NCI-H1105 (cell line): Measurements from ENCODE around the gene ZNF548.
"Not testable (repeated sequence)": the region's sequence is repeated elsewhere in the genome, so short reads cannot be mapped to it uniquely, and the experiment has no call there.

Source experiments
- DNase-seq: peaks from one replicate; lab custom pipeline; 2025; lab: John Stamatoyannopoulos, UW

ZNF548 gene

DNA sequence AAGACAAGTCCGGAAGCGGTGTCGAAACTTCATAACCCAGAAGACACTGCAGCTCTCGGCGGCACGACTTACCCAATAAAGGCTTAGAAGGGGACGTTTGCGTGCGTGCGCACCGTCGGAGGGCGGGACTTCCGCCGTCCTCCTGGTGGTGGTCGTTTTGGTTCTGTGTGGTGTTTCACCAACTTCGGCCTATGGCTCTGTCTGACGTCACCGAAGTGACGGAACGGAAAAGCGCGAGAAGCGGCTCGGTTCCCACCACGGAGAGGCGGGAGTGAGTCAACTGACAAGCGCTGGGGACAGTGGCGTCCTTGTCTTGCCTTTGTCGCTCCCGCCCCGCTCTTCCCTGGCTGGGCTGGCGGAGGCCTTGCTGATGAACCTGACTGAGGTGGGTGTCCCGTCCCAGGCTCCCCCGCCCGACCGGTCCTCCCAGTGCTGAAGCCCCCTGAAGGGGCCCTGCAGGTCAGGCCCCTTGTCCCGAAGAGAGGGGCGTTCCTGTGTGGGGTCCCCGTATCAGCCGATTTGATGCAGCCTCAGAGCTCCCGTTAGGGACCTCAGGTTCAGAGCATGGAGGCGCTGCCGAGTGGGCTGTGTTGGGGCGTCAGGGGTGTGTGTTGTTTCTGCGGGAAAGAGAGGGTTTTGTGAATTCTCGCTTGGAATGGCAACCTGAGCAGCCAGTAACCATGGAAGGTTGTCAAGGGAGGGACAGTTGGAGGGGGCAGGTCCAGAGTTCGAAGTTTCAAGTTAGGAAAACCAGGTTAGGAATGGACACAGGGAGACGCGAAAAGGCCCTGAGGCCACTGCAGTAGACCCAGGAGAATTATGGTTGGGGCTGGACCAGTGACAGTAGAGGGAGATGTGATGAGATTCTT, at the start of gene ZNF548:
TSS of gene ZNF548 (plus strand) at position 125 of the 869 bp plus-strand sequence. CDS start at position 371, 246 bp downstream.
- peak; percentile 100 for DNase-seq

DNA sequence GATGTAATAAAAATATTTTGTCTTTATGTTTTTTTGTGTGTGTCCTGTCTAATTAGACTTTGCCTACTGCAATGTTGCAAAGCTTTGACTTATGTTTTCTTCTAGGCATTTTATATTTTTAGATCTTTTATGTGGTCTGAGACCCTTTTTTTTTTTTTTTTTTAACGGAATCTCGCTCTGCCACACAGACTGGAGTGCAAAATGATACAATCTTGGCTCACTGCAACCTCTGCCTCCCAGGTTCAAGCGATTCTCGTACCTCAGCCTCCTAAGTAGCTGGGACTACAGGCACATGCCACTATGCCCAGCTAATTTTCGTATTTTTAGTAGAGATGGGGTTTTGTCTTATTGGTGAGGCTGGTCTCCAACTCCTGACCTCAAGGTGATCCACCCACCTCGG, 47.1 kb upstream of the ZNF548 start:
- no peak for DNase-seq

DNA sequence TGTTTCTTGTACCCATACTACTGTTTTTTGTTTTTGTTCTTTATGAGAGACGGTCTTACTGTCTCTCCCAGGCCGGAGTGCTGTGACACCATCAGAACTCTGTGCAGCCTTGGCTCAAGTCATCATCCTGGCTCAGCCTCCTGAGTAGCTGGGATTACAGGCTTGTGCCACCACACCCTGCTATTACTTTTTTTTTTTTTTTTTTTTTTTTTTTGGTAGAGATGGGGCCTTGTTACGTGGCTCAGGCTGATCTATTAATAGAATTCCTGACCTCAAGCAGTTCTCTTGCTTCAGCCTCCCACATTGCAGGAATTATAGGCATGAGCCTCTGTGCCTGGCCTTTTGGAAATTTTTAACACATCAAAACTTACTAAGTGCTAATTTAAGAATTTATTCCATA, 41.5 kb upstream of the ZNF548 start:
- DNase-seq, result no peak

DNA sequence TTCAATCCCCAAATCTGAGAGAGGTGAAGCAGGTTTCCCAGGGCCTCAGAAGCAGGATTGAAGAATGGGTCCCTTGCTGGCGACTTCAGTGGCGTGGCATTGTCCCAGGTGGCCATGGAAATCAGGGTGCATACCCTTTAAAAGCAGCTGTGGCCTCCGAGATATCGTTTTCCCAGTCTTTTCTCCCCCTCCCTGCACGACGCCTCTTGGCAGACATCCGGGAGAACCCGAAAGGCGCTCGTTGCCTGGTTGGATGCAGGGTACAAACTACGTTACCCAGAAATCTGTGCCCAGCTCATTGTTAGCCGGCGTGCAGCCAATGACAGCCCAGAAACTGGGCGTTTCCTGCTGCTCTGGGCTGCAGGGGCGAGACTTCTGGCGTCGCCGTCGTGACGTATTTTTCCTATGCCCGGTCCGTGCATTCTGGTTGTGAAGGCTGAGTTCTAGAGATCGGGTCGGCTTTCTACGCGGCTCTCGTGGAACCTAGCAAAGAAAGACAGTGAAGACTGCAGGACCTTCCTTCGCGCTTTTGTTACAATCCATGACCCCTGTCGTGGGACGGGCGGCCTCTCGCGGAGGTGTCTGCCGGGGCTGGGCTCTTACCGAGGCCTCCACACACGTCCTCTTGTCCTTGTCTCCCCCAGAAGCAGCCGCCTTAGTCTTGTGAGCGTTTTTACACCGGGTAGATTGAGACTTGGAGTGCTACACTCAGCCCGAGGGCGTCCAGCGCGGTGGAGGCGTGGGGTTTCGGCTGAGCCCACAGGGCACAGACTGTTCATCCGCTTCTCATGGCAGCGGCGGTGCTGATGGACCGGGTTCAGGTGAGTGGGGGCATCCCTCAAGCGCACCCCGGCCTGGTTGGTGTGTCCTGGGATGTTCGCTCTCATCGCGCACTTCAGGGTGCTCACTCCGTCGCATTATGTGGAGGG, 38.5 kb upstream of the ZNF548 start, which contains the start of gene ZNF304:
TSS of gene ZNF304 (plus strand) at position 395 of the 929 bp plus-strand sequence. CDS start at position 789, 394 bp downstream.
- DNase-seq, result peak; percentile 96

DNA sequence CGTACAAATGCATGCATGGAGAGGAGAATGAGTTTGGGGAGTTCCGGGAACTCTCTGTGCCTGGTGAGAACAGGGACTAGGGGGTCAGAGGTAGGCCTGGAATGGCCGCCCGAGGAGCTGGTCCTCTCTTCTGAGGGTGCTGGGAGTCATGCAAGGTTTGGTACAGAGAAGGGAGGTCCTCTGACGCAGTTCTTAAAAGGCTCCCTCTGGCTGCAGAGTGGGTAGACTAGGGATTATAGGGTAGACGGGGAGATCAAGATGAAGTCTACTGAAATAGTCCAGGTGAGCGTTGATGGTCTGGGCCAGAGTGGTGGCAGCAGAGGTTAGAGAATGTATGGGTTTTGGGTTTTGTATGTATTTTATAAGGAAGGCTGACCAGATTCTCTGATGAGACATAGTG, 37.8 kb upstream of the ZNF548 start:
- no peak for DNase-seq

DNA sequence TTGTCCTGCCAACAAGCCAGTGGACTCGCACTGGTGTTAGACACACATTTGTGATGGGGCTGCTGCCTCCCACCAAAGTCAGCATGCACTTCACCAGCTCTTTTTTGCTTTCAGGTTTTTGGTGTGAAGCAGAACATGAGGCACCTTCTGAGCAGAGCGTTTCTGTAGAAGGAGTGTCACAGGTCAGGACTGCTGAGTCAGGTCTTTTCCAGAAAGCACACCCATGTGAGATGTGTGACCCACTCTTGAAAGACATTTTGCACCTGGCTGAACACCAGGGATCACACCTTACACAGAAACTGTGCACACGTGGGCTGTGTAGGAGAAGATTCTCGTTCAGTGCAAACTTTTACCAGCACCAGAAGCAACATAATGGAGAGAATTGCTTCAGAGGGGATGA, 33.7 kb upstream of the ZNF548 start:
- DNase-seq, result no peak

DNA sequence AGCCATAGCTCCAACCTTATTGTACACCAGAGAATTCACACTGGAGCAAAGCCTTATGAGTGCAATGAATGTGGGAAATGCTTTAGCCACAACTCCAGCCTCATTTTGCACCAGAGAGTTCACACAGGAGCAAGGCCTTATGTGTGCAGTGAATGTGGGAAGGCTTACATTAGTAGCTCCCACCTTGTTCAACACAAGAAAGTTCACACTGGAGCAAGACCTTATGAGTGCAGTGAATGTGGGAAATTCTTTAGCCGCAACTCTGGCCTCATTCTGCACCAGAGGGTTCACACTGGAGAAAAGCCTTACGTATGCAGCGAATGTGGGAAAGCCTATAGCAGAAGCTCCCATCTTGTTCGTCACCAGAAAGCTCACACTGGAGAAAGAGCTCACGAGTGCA, 32.2 kb upstream of the ZNF548 start:
- DNase-seq, result no peak

DNA sequence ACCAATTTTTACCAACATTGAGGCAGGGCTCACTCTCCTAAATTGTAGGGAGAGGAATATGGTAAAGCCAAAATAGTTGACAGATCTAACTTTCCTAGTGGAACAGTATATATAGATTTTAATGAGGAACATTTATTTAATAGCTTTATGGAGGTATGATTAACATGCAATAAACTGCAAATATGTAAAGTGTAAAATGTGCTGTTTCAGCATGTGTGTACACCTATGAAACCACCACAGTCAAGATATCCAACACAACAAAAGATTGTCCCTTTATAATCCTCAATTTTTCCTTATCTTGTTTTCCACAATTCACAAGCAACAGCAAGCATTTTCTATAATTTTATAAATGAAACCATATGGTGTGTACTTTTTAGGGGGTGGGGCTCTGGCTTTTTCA, 30.4 kb upstream of the ZNF548 start:
- DNase-seq, result no peak

DNA sequence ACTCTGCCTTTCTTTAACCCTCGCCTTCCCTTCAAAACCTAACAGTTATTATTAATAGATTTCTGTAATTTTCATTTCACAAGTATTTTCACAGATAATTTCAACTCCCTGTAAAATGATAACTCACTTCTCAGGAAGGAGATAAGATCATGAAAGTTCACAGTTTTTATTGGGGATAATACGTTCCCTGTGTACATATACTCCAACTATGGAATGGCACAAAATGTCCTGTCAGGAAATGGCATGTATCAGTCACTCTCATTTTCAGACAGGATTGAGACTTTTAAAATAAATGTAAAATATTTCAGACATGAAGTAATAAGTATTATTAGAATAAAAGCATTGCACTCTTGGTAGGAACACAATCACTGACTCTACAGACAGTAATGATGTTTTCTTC, 27.2 kb upstream of the ZNF548 start:
- no peak for DNase-seq

DNA sequence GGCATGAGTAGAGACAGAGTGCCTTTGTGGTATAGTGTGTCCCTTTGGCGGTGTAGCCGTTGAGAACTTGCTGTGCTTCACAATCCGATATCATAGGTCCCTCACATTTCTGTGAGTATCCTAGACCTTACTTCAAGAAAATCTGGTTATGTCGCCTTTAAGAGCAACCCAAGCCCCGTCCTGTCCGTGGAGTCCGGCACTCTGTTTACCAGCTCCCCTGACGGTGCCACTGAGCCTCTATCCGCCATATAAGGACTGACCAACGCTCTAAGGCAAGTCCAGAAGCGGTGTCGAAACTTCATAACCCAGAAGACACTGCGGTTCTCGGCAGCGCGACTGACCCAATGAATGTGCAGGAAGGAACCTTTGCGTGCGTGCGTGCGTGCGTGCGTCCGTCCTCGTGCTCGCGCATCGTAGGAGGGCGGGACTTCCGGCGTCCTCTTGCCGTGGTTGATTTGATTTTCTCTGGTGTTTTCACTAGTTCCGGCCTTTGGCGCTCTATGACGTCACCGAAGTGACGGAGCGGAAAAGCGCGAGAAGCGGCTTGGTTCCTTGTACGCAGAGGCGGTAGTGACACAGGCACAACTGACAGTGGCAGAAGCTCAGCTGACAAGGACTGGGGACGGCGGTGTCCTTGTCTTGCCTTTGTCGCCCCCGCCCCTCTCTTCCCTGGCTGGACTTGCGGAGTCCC, 26.5 kb upstream of the ZNF548 start, which contains the start of the genes TRAPPC2B and ZNF547:
TSS of gene TRAPPC2B (plus strand) at position 555 of the 691 bp plus-strand sequence. CDS start 1,283 bp downstream, outside the sequence.
TSS of gene ZNF547 (plus strand) at position 555 of the 691 bp plus-strand sequence. CDS start 5,005 bp downstream, outside the sequence.
- peak; percentile 99 for DNase-seq

DNA sequence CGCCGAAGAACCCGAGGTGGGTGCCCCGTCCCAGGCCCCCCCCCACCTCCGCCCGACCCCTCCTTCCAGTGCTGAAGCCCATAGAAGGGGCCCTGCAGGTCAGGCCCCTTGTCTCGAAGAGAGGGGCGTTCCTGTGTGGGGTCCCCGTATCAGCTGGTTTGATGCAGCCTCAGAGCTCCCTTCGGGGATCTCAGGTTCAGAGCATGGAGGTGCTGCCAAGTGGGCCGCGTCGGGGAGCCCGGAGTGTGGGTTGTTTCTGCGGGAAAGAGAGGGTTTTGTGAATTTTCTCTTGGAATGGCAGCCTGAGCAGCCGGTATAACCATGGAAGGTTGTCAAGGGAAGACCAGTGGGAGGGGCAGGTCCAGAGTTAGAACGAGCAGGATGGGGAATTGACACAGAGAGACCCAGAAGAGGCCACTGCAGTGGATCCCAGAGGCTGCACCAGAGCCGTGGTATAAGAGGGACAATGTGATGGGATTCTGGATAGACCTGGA, 25.9 kb upstream of the ZNF548 start:
- DNase-seq, result no peak

DNA sequence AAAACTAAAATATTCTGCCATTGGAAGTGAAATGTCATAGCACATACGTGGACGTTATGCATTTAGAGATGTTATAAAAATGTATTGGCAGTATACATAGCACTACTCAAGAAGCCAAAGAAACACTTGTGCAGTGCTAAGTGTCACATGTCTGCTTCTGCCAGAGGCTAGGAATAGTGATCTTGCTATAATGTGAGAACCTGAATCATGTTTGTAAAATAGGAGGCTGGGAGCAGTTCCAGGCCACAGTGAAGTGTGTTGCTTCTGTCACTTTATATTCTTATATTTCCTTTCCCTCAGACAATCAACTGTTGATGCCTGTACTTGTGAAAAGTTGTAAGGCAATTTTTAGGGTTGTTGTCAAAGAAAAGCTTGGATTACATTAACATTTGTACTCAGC, 22.9 kb upstream of the ZNF548 start:
- no peak for DNase-seq

DNA sequence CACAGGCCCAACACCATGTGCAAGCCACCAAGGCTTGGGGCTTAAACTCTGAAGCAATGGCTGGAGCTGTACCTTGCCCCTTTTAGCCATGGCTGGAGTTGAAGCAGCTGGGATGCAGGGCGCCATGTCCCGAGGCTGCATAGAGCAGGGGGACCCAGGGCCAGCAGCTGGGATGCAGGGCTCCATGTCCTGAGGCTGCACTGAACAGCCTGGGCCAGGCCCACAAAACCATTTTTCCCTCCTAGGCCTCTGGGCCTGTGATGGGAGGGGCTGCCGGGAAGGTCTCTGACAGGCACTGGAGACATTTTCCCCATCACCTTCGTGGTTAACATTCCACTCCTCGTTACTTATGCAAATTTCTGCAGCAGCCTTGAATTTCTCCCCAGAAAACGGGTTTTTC, 15.5 kb upstream of the ZNF548 start:
- no peak for DNase-seq

DNA sequence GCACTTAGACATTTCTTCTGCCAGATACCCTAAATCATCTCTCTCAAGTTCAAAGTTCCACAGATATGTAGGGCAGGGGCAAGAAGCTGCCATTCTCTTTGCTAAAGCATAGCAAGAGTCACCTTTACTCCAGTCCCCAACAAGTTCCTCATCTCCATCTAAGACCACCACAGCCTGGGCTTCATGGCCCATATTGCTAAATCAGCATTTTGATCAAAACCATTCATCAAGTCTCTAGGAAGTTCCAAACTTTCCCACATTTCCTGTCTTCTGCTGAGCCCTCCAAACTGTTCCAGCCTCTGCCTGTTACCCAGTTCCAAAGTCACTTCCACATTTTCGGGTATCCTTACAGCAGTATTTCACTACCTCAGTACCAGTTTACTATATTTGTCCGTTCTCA, 15.0 kb upstream of the ZNF548 start:
- not testable (repeated sequence) for DNase-seq

DNA sequence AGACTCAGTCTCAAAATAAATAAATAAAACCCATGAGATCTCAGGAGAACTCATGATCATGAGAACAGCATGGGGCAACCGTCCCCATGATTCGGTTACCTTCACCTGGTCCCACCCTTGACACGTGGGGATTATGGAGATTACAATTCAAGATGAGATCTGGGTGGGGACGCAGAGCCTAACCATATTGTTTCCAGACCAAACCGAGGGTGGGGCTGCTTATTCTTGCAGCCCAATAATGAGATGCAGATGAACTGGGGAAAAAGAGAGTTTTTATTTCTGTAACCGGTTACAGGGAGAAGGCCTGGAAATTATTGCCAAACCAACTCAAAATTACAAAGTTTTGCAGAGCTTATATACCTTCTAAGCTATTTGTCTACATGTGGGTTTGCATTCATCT, 13.5 kb upstream of the ZNF548 start:
- DNase-seq, result no peak

DNA sequence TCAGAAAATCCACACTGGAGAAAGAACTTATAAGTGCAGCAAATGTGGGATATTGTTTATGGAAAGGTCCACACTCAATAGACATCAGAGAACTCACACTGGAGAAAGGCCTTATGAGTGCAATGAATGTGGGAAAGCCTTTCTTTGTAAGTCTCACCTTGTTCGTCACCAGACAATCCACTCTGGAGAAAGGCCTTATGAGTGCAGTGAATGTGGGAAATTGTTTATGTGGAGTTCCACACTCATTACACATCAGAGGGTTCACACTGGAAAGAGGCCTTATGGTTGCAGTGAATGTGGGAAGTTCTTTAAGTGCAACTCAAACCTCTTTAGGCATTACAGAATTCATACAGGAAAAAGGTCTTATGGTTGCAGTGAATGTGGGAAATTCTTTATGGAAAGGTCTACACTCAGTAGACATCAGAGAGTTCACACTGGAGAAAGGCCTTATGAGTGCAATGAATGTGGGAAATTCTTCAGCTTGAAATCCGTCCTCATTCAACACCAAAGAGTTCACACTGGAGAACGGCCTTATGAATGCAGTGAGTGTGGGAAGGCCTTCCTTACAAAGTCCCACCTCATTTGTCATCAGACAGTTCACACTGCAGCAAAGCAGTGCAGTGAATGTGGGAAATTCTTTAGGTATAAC, 12.0 kb upstream of the ZNF548 start:
- no peak for DNase-seq

DNA sequence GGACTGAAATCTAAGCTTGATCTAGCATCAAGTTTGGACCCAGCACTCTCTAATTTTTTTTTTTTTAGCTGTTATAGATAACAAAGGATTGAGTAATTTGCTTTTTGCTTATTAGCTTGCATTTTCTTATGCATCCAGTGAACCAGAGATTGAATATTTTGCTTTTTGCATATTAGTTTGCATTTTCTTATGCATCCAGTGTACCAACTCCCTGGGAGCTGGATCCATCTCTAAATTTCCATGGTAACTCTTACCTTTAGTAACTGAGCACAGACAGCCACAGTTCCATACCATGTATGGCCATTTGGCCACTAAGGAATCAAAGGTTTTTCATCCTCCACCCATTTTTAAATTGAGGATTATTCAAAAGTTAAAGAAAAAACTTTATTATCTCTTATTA, 8.7 kb upstream of the ZNF548 start:
- DNase-seq, result no peak

DNA sequence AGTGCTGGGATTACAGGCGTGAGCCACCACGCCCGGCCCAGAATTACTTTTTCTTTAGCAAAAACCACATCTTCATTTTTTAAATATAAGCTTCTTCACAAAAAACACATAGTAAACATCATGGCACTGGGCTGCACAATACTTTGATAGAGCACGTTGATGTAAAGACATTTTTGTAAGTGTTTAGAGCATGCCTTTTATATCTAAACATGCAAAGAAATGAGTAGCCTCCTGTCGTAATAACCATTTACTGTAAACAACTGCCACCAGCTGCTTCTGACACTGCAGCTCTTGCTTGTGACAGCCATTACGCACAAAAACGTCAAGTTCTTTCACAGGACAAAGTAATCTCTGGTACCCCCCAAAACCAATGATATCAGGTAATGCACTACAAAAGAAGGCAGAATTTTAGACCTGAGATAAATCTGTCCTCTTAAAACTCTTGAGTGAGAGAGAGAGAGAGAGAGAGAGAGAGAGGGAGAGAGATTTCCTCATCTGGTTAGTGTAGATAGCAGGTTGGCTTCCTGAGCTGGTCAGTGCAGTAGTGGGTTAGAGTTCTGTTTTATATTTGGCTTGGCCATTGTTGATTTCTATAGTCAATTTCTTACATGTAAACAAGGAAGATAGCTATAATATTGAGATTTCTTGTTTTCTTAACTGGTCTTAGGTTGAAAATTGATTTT, 6.7 kb upstream of the ZNF548 start:
- DNase-seq, result no peak

DNA sequence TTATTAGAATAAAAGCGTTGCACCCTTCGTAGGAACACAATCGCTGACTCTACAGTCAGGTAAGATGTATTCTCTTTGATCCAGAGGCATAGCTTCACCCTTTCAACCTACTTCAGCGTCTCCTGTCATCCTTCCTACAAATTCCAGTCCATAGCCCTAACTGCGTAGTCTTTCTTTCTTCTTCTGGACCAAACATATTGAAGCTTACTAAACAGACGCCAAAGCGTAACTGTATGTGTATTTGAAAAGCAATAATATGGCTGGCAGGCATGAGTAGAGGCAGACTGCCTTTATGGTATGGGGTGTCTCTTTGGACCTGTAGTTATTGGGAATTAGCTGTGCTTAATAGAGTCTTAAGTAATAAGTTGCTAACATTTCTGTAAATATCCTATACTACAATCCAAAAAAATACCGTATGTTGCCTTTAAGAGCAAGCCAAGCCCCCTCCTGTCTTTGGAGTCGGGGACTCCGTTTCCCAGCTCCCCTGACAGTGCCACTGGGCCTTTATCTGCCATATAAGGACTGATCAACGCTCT, 392 bp upstream of the ZNF548 start:
- DNase-seq, result no peak

DNA sequence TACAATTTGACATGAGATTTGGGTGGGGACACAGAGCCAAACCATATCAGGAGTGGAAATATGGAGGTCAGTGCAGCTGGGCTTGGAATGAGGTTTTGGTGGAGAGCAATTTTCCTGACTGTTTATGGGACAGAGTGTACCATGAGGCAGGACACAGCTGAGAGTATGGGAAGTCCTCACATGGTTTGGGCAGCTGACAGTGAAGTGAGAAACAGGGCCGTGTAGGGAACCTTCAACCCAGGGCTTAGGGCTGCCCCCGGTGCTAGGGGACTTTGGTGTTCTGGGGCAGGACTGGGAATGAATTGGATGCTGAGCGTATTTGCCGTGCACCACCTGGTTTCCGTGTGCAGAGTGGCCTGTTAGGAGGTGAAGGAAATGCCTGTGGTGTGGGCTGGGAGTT, 6.1 kb downstream of the ZNF548 start:
- DNase-seq, result no peak
